WTC11 (cell line): ENCODE measurements around the gene NR1H3. TPM values are rescaled to one million over a fixed set of nuclear protein-coding genes. Genes with fewer than 3 reads are reported as not detected.

ENCODE experiments used
- ATAC-seq: fragments of 200-7000 bp; cut with Tn5 transposase; 2 replicates; pipeline ENCODE4 v1.10.0; 2021; ENCODE audit warnings: mild to moderate bottlenecking, moderate library complexity
- CTCF ChIA-PET: fragments of 300-600 bp; sonication (Branson Sonifier 250); formaldehyde crosslinking; loops from one replicate; lab custom pipeline; 2021; ENCODE audit warnings: antibody characterized with exemption; lab: Charles Lee
- POLR2A ChIA-PET: fragments of 350-600 bp; sonication (Branson Sonifier 250); formaldehyde crosslinking; loops from one replicate; lab custom pipeline; 2021; ENCODE audit warnings: antibody characterized with exemption; lab: Charles Lee
- DNase-seq: peaks from one replicate; pipeline ENCODE4 v3.0.0; 2021; ENCODE audit warnings: low spot score
- H3K27ac Mint-ChIP-seq: 2 replicates; pipeline ENCODE4 v1.8.0; 2021; ENCODE audit warnings: mixed read lengths
- H3K27me3 Mint-ChIP-seq: 2 replicates; pipeline ENCODE4 v1.8.0; 2021; ENCODE audit warnings: low read depth, mild to moderate bottlenecking, moderate library complexity, mixed read lengths
- H3K36me3 Mint-ChIP-seq: 2 replicates; pipeline ENCODE4 v1.8.0; 2021; ENCODE audit warnings: mixed read lengths
- H3K4me1 Mint-ChIP-seq: 2 replicates; pipeline ENCODE4 v1.8.0; 2022; ENCODE audit warnings: mixed read lengths
- H3K4me3 Mint-ChIP-seq: 2 replicates; pipeline ENCODE4 v1.8.0; 2021; ENCODE audit warnings: mild to moderate bottlenecking, moderate library complexity, mixed read lengths
- H3K9me3 Mint-ChIP-seq: 2 replicates; pipeline ENCODE4 v1.8.0; 2021; ENCODE audit warnings: mixed read lengths
- ARID4B ChIP-seq: sonication (generic); formaldehyde crosslinking; IDR thresholded peaks from 2 replicates; pipeline ENCODE4 v1.8.0; 2023; ENCODE audit warnings: missing genetic modification reagents, mild to moderate bottlenecking, borderline replicate concordance
- CREM ChIP-seq: sonication (generic); formaldehyde crosslinking; IDR thresholded peaks from 2 replicates; pipeline ENCODE4 v1.8.1; 2022; ENCODE audit warnings: mild to moderate bottlenecking, missing genetic modification reagents, moderate library complexity
- CTCF ChIP-seq: fragments of 200-600 bp; IDR thresholded peaks from 2 replicates; pipeline ENCODE4 v1.8.0; 2022; ENCODE audit warnings: antibody characterized with exemption
- ERG ChIP-seq: fragments of 250-450 bp; sonication (Bioruptor Pico); IDR thresholded peaks from 2 replicates; pipeline ENCODE4 v1.8.0; 2021; ENCODE audit warnings: mild to moderate bottlenecking
- FOXJ3 ChIP-seq: sonication (generic); formaldehyde crosslinking; IDR thresholded peaks from 2 replicates; pipeline ENCODE4 v1.9.0; 2021; ENCODE audit warnings: missing genetic modification reagents, mild to moderate bottlenecking, borderline replicate concordance
- IRF2 ChIP-seq: sonication (generic); formaldehyde crosslinking; IDR thresholded peaks from 2 replicates; pipeline ENCODE4 v1.8.0; 2022; ENCODE audit warnings: low read depth, missing genetic modification reagents, borderline replicate concordance
- JUN ChIP-seq: sonication (generic); formaldehyde crosslinking; IDR thresholded peaks from 2 replicates; pipeline ENCODE4 v1.8.0; 2023; ENCODE audit warnings: mild to moderate bottlenecking, missing genetic modification reagents
- KAT7 ChIP-seq: sonication (generic); formaldehyde crosslinking; IDR thresholded peaks from 2 replicates; pipeline ENCODE4 v1.8.1; 2023; ENCODE audit warnings: missing genetic modification reagents, mild to moderate bottlenecking, borderline replicate concordance
- NFYB ChIP-seq: sonication (generic); formaldehyde crosslinking; conservative IDR thresholded peaks from 2 replicates; pipeline ENCODE4 v1.8.0; 2022; ENCODE audit warnings: low read depth, missing genetic modification reagents
- PRDM15 ChIP-seq: sonication (generic); formaldehyde crosslinking; IDR thresholded peaks from 2 replicates; pipeline ENCODE4 v1.8.0; 2022; ENCODE audit warnings: missing genetic modification reagents
- PRRX2 ChIP-seq: fragments of 250-450 bp; sonication (Bioruptor Pico); IDR thresholded peaks from 2 replicates; pipeline ENCODE4 v1.8.0; 2021; ENCODE audit warnings: mild to moderate bottlenecking
- SMAD4 ChIP-seq: sonication (generic); formaldehyde crosslinking; IDR thresholded peaks from 2 replicates; pipeline ENCODE4 v1.8.0; 2022; ENCODE audit warnings: mild to moderate bottlenecking, missing genetic modification reagents
- SP1 ChIP-seq: sonication (generic); formaldehyde crosslinking; conservative IDR thresholded peaks from 2 replicates; pipeline ENCODE4 v1.8.1; 2022; ENCODE audit warnings: missing genetic modification reagents
- ZNF121 ChIP-seq: sonication (generic); formaldehyde crosslinking; IDR thresholded peaks from 2 replicates; pipeline ENCODE4 v1.8.0; 2023; ENCODE audit warnings: missing genetic modification reagents
- ZNF232 ChIP-seq: sonication (generic); formaldehyde crosslinking; IDR thresholded peaks from 2 replicates; pipeline ENCODE4 v1.8.0; 2022; ENCODE audit warnings: mild to moderate bottlenecking, missing genetic modification reagents
- ZNF416 ChIP-seq: fragments of 250-450 bp; sonication (Bioruptor Pico); IDR thresholded peaks from 2 replicates; pipeline ENCODE4 v1.9.0; 2021; ENCODE audit warnings: mild to moderate bottlenecking, inconsistent platforms
- total RNA-seq: library from RNA; stranded (reverse); gene quantifications from 3 replicates; pipeline ENCODE4 v1.2.3, GENCODE V29; 2021

Gene NR1H3
- total RNA-seq, 1 experiment from 2014 or later = 26.3 TPM

GRCh38 chr11:47245611-47246357 lies 12.0 kb upstream of the NR1H3 start (continued):
- no peak for TF ChIP-seq ARID4B (CRISPR knock-in tag)
- no peak for TF ChIP-seq ZNF416
- TF ChIP-seq IRF2 (CRISPR knock-in tag) = no peak
- TF ChIP-seq ERG (CRISPR knock-in tag) = no peak

- Mint-ChIP-seq H3K36me3 (peaks cover 10% of the 10 kb centered on the region), H3K27me3 (no peaks in the 10 kb centered on the region), H3K27ac (no peak overlapping the region), H3K4me3 (peak overlapping the region; percentile 98), H3K9me3 (no peaks in the 10 kb centered on the region), H3K4me1 (peaks cover 9% of the 10 kb centered on the region)
- ATAC-seq (no peak), DNase-seq (no peak)
- ChIA-PET POLR2A (interaction anchor here (1.9 to 2.4 kb wide), 3 partner anchors 11 to 33 kb away, joined by 12 to 44 read pairs (median 27); partner anchors contain the start of genes DDB2 and NR1H3), CTCF (interaction anchor here (1.7 to 4.9 kb wide), 6 partner anchors 12 to 165 kb away, joined by 6 to 120 read pairs (median 19); partner anchors contain the start of gene NR1H3)
- TF ChIP-seq JUN (CRISPR knock-in tag) (no peak), KAT7 (CRISPR knock-in tag) (no peak), PRRX2 (no peak), PRDM15 (CRISPR knock-in tag) (no peak), ZNF121 (no peak), FOXJ3 (CRISPR knock-in tag) (no peak), ZNF232 (CRISPR knock-in tag) (no peak), SMAD4 (CRISPR knock-in tag) (no peak), NFYB (CRISPR knock-in tag) (no peak), CTCF (no peak), SP1 (no peak), CREM (no peak)
These were observed 10.3 kb upstream of the NR1H3 start for GRCh38 chr11:47247502-47247901.
